ENCODE data around the gene KIAA0586.
"Not testable (repeated sequence)": the region's sequence is repeated elsewhere in the genome, so short reads cannot be mapped to it uniquely, and the experiment has no call there.

Gene KIAA0586

DNA sequence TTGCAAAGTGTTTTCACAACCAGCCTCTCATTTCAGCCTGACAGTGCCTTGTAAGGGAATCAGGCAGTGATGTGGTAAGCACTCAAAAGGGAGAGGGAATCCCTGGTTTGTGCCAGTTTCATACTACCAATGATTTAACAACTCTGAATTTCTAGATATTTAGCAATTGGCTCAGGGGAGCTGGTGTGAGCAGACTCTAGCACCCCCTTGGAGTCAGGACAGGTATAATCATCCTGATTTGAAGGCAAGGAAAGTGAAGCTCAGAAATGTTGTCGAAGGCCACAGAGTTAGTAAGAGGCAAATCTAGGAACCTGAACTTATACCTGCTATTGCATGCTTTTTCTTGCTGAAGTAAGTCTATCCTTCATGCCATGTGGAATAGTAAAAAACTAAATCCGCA is 147.1 kb downstream of the KIAA0586 start:
- Histone ChIP-seq H3K4me1 (ENCODE audit: insufficient read depth, low read length) (peaks cover 8% of the 10 kb centered on the region; the same call in 1 of the 2 replicates), H3K9ac (ENCODE audit: low read depth, low read length) (no peak overlapping the region), H3K9me3 (ENCODE audit: control insufficient read depth, insufficient read depth, low read length) (no peaks in the 10 kb centered on the region), H3K36me3 (ENCODE audit: insufficient read depth, low read length) (no peaks in the 10 kb centered on the region)

DNA sequence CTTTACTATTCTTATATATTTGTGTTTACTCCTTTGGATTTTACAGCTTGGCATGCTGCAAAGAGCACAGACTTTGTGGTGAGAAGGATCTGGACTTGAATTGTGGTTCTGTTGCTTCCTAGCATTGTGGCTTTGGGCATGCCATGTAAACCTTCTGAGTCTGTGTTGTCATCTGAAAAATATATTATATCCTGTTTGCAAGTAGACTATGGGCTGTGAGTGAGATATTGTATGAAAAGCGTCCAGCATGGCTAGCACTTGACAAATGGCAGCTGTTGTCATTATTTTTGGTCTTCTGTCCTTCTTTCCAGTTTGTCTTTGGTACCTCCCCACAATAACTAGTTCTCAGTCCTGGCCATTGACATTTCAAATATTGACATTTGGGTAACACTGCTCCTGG is 148.4 kb downstream of the KIAA0586 start:
- Histone ChIP-seq H3K9me3 (ENCODE audit: control insufficient read depth, insufficient read depth, low read length) (no peaks in the 10 kb centered on the region), H3K4me1 (ENCODE audit: insufficient read depth, low read length) (peaks cover 8% of the 10 kb centered on the region; the same call in 1 of the 2 replicates), H3K9ac (ENCODE audit: low read depth, low read length) (no peak overlapping the region), H3K36me3 (ENCODE audit: insufficient read depth, low read length) (no peaks in the 10 kb centered on the region)

DNA sequence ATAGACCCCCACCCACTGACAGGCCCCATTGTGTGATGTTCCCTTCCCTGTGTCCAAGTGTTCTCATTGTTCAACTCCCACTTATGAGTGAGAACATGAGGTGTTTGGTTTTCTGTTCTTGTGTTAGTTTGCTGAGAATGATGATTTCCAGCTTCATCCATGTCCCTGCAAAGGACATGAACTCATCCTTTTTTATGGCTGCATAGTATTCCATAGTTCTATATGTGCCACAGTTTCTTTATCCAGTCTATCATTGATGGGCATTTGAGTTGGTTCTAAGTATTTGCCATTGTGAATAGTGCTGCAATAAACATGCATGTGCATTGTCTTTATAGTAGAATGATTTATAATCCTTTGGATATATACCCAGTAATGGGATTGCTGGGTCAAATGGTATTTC is 152.5 kb downstream of the KIAA0586 start:
- H3K9ac ChIP-seq (ENCODE audit: low read depth, low read length), result not testable (repeated sequence)

DNA sequence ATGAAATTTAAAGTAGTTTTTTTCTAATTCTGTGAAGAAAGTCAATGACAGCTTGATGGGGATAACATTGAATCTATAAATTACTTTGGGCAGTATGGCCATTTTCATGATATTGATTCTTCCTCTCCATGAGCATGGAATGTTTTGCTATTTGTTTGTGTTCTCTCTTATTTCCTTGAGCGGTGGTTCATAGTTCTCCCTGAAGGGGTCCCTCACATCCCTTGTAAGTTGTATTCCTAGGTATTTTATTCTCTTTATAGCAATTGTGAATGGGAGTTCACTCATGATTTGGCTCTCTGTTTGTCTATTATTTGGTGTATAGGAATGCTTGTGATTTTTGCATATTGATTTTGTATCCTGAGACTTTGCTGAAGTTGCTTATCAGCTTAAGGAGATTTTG is 153.9 kb downstream of the KIAA0586 start:
- not testable (repeated sequence) for H3K36me3 ChIP-seq (ENCODE audit: insufficient read depth, low read length); H3K4me1 ChIP-seq (ENCODE audit: insufficient read depth, low read length); H3K9ac ChIP-seq (ENCODE audit: low read depth, low read length); H3K9me3 ChIP-seq (ENCODE audit: control insufficient read depth, insufficient read depth, low read length)

More for the DNA sequence above, 152.5 kb downstream of the KIAA0586 start:
- not testable (repeated sequence) for H3K36me3 ChIP-seq (ENCODE audit: insufficient read depth, low read length); H3K9me3 ChIP-seq (ENCODE audit: control insufficient read depth, insufficient read depth, low read length); H3K4me1 ChIP-seq (ENCODE audit: insufficient read depth, low read length)

DNA sequence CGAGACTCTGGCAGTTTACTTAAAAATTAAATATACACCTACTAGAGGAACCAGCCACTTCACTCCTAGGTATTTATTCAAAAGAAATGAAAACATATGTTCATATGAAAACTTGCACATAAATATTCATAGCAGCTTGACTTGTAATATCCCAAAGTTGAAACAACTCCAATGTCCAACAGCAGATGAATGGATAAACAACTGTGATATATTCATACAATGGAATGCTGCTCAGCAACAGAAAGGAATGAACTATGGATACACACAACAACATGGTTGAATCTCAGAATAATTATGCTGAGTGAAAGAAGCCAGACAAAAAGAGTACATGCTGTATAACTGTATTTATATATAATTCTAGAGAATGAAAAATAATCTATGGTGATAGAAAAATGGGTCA is 156.9 kb downstream of the KIAA0586 start:
- Histone ChIP-seq H3K9ac (ENCODE audit: low read depth, low read length) (no peak overlapping the region), H3K9me3 (ENCODE audit: control insufficient read depth, insufficient read depth, low read length) (no peaks in the 10 kb centered on the region), H3K36me3 (ENCODE audit: insufficient read depth, low read length) (no peaks in the 10 kb centered on the region), H3K4me1 (ENCODE audit: insufficient read depth, low read length) (no peaks in the 10 kb centered on the region)

DNA sequence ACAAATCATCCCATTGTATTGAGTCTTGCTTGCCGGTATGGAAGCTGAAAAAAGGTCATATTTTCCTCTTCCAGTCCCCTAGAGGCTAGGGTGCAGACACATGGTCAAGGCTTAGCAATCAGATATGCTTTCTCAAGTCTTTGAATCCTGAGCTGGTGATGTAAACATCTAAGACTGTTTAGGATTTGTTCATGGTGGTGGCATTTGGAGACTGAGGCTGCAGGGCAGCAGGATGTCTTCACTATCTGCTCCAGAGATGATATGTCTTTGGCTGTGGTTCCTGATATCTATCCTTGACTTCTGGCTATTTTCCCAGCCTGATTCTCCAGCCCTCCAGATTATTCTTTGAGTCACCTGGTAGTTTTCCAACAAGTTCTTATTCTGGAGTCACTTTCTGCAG is 159.8 kb downstream of the KIAA0586 start:
- no peak overlapping the region for H3K9ac ChIP-seq (ENCODE audit: low read depth, low read length)
- H3K4me1 ChIP-seq (ENCODE audit: insufficient read depth, low read length), result no peaks in the 10 kb centered on the region
- no peaks in the 10 kb centered on the region for H3K9me3 ChIP-seq (ENCODE audit: control insufficient read depth, insufficient read depth, low read length)
- no peaks in the 10 kb centered on the region for H3K36me3 ChIP-seq (ENCODE audit: insufficient read depth, low read length)

DNA sequence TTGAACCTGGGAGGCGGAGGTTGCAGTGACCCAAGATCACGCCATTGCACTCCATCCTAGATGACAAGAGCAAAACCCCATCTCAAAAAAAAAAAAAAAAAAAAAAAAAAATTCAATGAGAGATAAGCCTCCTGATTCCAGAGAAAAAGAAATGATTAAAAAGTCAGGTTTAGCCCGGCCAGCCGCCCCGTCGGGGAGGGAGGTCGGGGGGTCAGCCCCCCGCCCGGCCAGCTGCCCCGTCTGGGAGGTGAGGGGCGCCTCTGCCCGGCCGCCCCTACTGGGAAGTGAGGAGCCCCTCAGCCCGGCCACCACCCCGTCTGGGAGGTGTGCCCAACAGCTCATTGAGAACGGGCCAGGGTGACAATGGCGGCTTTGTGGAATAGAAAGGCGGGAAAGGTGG is 160.8 kb downstream of the KIAA0586 start:
- H3K4me1 ChIP-seq (ENCODE audit: insufficient read depth, low read length); H3K9ac ChIP-seq (ENCODE audit: low read depth, low read length); H3K9me3 ChIP-seq (ENCODE audit: control insufficient read depth, insufficient read depth, low read length): not testable (repeated sequence)

DNA sequence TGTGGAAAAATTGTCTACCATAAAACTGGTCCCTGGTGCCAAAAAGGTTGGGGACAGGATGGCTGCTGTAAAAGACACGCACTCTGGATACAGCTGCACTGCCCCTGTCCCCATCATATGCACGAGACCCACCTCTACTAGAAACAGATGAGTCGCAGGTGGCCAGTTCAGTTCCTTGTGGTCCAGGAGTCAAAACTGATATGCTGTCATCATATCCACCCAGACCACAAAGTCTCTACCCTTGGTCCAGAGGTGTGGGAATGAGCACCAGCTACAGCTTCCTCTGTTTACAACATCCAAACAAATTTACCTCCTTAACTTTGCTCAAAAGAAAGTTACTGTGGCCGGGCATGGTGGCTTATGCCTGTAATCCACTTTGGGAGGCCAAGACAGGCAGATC is 166.5 kb downstream of the KIAA0586 start:
- Histone ChIP-seq H3K4me1 (ENCODE audit: insufficient read depth, low read length) (peaks cover 5% of the 10 kb centered on the region; the same call in 1 of the 2 replicates), H3K9me3 (ENCODE audit: control insufficient read depth, insufficient read depth, low read length) (no peaks in the 10 kb centered on the region), H3K9ac (ENCODE audit: low read depth, low read length) (no peak overlapping the region), H3K36me3 (ENCODE audit: insufficient read depth, low read length) (no peaks in the 10 kb centered on the region)

More for the DNA sequence above, 160.8 kb downstream of the KIAA0586 start:
- not testable (repeated sequence) for H3K36me3 ChIP-seq (ENCODE audit: insufficient read depth, low read length)

DNA sequence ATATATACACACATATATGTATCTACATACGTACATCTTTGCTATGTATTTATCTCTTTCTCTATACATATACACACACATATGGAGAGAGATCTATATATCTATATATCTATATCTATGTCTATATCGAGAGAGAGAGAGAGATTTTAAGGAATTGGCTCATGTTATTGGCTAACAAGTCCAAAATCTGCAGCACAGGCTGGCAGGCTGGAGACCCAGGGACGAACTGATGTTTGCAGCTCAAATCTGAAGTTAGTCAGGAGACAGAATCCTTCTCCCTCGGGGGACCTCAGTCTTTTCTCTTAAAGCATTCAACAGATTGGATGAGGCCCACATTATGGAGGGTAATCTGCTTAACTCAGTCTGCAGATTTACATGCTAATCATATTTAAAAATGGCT is 169.5 kb downstream of the KIAA0586 start:
- no peak overlapping the region for H3K9ac ChIP-seq (ENCODE audit: low read depth, low read length)
- no peaks in the 10 kb centered on the region for H3K36me3 ChIP-seq (ENCODE audit: insufficient read depth, low read length)
- peaks cover 5% of the 10 kb centered on the region; the same call in 1 of the 2 replicates for H3K4me1 ChIP-seq (ENCODE audit: insufficient read depth, low read length)
- H3K9me3 ChIP-seq (ENCODE audit: control insufficient read depth, insufficient read depth, low read length), result no peaks in the 10 kb centered on the region

DNA sequence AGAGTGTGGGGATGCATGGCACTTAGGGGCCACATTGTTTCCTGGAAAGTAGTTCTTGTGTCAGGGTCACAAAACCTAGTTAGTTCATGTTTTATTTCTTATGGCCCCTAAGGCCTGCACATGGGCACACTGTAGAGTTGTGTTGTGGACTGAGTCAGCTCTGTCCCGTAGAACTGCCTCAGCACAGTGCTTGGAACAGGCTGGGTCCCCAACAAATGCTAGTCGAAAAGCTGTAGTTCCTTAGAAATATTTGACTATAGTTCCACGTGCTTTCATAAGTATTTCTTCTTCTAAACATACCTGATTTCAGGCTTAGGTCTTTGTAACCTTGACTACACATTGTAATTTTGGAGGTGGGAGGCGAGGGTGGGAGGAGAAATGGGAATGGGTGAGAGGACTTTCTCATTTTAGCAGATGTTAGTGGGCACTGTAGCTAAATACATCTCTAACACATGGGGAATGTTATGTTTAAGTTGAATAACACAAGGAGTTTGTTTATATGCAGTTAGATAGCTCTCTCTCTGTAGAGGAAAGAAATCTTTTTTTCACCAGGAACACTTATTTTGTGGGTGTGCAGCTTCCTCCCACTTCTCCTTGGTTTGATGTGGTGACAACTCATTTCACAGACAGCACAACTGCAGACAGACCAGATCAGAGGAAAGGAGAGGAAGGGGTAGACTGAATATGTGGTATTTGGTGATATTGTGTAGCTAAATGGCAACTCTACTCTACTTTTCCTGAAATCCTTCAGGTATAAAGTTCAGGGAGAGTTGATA is 170.7 kb downstream of the KIAA0586 start:
- H3K9me3 ChIP-seq (ENCODE audit: control insufficient read depth, insufficient read depth, low read length), result no peaks in the 10 kb centered on the region
- H3K36me3 ChIP-seq (ENCODE audit: insufficient read depth, low read length), result no peaks in the 10 kb centered on the region
- no peak overlapping the region for H3K9ac ChIP-seq (ENCODE audit: low read depth, low read length)
- H3K4me1 ChIP-seq (ENCODE audit: insufficient read depth, low read length), result peaks cover 5% of the 10 kb centered on the region; the same call in 1 of the 2 replicates

DNA sequence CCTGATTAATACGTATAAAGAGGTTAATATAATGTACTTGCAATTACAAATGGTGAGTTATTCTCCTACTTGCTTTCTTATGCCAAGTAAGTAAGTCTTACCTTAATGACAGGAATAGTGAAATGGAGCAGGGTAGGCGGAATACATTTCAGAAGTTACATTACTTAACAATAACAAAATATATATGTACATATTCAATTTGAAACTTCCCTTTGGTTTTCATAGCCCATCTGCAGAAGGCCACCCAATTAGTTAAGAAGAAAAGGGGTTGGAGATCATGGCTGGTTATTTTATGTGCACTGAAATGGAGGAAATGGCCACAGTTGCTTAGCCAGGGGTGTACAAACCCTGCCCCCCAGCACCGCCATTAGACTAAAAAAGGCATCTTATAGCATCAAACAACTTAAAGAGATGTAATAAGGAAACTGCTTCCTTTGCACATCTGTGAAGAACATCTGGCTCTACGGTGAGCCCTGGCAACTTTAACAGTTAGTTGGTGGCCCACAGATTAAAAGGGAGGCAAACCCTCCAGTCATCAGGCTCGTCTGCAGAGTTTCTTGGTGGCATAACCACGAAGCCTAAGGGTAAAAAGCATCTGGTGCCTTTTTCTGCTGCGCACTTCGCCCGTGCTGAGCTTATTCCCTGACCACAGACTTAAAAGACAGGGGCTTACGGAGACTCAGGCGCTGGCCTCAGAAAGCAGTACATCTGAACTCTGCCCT is 171.4 kb downstream of the KIAA0586 start:
- Histone ChIP-seq H3K9ac (ENCODE audit: low read depth, low read length) (no peak overlapping the region), H3K4me1 (ENCODE audit: insufficient read depth, low read length) (peaks cover 5% of the 10 kb centered on the region; the same call in 1 of the 2 replicates), H3K9me3 (ENCODE audit: control insufficient read depth, insufficient read depth, low read length) (no peaks in the 10 kb centered on the region), H3K36me3 (ENCODE audit: insufficient read depth, low read length) (no peaks in the 10 kb centered on the region)

DNA sequence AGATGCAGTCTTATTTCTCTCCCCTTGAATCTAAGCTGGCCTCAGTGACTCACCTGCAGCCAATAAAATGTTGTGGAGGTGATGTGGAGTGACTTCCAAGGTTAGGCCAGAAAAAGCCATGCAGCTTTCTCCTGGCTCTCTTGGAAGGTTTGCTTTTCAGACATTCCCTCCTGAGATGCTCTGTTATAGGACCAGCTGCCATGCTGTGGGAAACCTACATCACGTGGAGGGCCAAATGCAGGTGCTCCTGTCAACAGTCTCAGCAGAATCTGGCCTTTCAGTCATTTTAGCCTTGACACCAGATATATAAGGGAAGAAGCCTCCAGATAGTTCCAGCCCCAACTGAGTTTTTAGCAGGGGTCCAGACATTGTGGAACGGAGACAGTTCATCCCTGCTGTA is 172.2 kb downstream of the KIAA0586 start:
- Histone ChIP-seq H3K4me1 (ENCODE audit: insufficient read depth, low read length) (peaks cover 5% of the 10 kb centered on the region; the same call in 1 of the 2 replicates), H3K9ac (ENCODE audit: low read depth, low read length) (no peak overlapping the region), H3K36me3 (ENCODE audit: insufficient read depth, low read length) (no peaks in the 10 kb centered on the region), H3K9me3 (ENCODE audit: control insufficient read depth, insufficient read depth, low read length) (no peaks in the 10 kb centered on the region)
